GM23338 (cell line): Measurements from ENCODE around the gene ZNRF2. TPM values are rescaled to one million over a fixed set of nuclear protein-coding genes. Genes with fewer than 3 reads are reported as not detected.

Experiments used
- ATAC-seq: fragments of 200-7000 bp; cut with Tn5 transposase; 3 replicates; pipeline ENCODE4 v1.9.1; 2020
- DNase-seq: peaks from one replicate; pipeline ENCODE4 v3.0.0-alpha.2; 2015; ENCODE audit warnings: low spot score
- H2AFZ ChIP-seq: fragments of 200-600 bp; sonication (generic); 2 replicates; pipeline ENCODE4 v1.8.0; 2016; ENCODE audit warnings: antibody characterized with exemption, mild to moderate bottlenecking, moderate library complexity
- H3F3A ChIP-seq: fragments of 200-600 bp; sonication (generic); replicated peaks from 2 replicates; pipeline ENCODE4 v1.8.0; 2017; ENCODE audit warnings: antibody characterized with exemption, mixed run types, low read depth
- H3K27ac ChIP-seq: fragments of 200-600 bp; sonication (generic); 2 replicates; pipeline ENCODE4 v1.6.1; 2016; ENCODE audit warnings: low read depth
- H3K27me3 ChIP-seq: fragments of 200-600 bp; sonication (generic); 2 replicates; pipeline ENCODE4 v1.8.0; 2016; ENCODE audit warnings: mild to moderate bottlenecking, mixed run types, moderate library complexity; ENCODE audit not compliant: insufficient read depth
- H3K36me3 ChIP-seq: fragments of 200-600 bp; sonication (generic); 2 replicates; pipeline ENCODE4 v1.8.0; 2016; ENCODE audit warnings: mild to moderate bottlenecking; ENCODE audit not compliant: insufficient read depth
- H3K4me1 ChIP-seq: fragments of 200-600 bp; sonication (generic); 2 replicates; pipeline ENCODE4 v1.8.0; 2016; ENCODE audit warnings: mild to moderate bottlenecking, moderate library complexity; ENCODE audit not compliant: insufficient read depth
- H3K4me2 ChIP-seq: fragments of 200-600 bp; sonication (generic); 2 replicates; pipeline ENCODE4 v1.7.1; 2017; ENCODE audit warnings: mixed run types
- H3K4me3 ChIP-seq: fragments of 200-600 bp; sonication (generic); 2 replicates; pipeline ENCODE4 v1.6.1; 2016; ENCODE audit warnings: mixed run types
- H3K79me2 ChIP-seq: fragments of 200-600 bp; sonication (generic); replicated peaks from 2 replicates; pipeline ENCODE4 v1.8.0; 2017; ENCODE audit warnings: mild to moderate bottlenecking; ENCODE audit not compliant: insufficient read depth
- H3K9me2 ChIP-seq: fragments of 200-600 bp; sonication (generic); 2 replicates; pipeline ENCODE4 v1.8.0; 2017; ENCODE audit not compliant: insufficient read depth
- H4K20me1 ChIP-seq: fragments of 200-600 bp; sonication (generic); replicated peaks from 2 replicates; pipeline ENCODE4 v1.8.0; 2017; ENCODE audit warnings: mild to moderate bottlenecking; ENCODE audit not compliant: insufficient read depth
- H3K27ac Mint-ChIP-seq: 2 replicates; pipeline ENCODE4 v1.8.0; 2020; ENCODE audit warnings: inconsistent platforms, mild to moderate bottlenecking, moderate library complexity, mixed read lengths
- H3K27me3 Mint-ChIP-seq: 3 replicates; pipeline ENCODE4 v1.8.0; 2022; ENCODE audit warnings: low read depth, mild to moderate bottlenecking, moderate library complexity, mixed read lengths, inconsistent platforms; ENCODE audit not compliant: insufficient read depth, poor library complexity
- H3K36me3 Mint-ChIP-seq: 3 replicates; pipeline ENCODE4 v1.8.0; 2021; ENCODE audit warnings: low read depth, mild to moderate bottlenecking, inconsistent platforms, moderate library complexity, mixed read lengths
- H3K4me1 Mint-ChIP-seq: 3 replicates; pipeline ENCODE4 v1.8.0; 2020; ENCODE audit warnings: mild to moderate bottlenecking, inconsistent platforms, mixed read lengths
- H3K4me3 Mint-ChIP-seq: 3 replicates; pipeline ENCODE4 v1.8.0; 2021; ENCODE audit warnings: moderate library complexity, mild to moderate bottlenecking, inconsistent platforms, mixed read lengths
- H3K9me3 Mint-ChIP-seq: 3 replicates; pipeline ENCODE4 v1.8.0; 2020; ENCODE audit warnings: moderate library complexity, mild to moderate bottlenecking, inconsistent platforms, mixed read lengths
- CREB1 ChIP-seq: fragments of 250-450 bp; sonication (Bioruptor Pico); IDR thresholded peaks from 2 replicates; pipeline ENCODE4 v1.5.0; 2020; ENCODE audit warnings: low read depth, mild to moderate bottlenecking, moderate library complexity
- CTCF ChIP-seq, 2 experiments: fragments of 200-600 bp in 1 of 2; sonication (generic) in 1 of 2; conservative IDR thresholded peaks; 2 replicates each; pipeline versions ENCODE4 v1.5.1 to v1.6.1; 2016 to 2017; ENCODE audit warnings: antibody characterized with exemption in 2 of 2, low read depth in 2 of 2, mild to moderate bottlenecking in 2 of 2, moderate library complexity in 1 of 2
- EZH2 ChIP-seq: fragments of 200-600 bp; sonication (generic); IDR thresholded peaks from one replicate; pipeline ENCODE4 v1.8.0; 2017; ENCODE audit warnings: antibody characterized with exemption, mild to moderate bottlenecking, low read depth; ENCODE audit not compliant: unreplicated experiment
- EZH2phosphoT487 ChIP-seq: fragments of 200-600 bp; sonication (generic); IDR thresholded peaks from one replicate; pipeline ENCODE4 v1.8.1; 2018; ENCODE audit warnings: antibody characterized with exemption; ENCODE audit not compliant: unreplicated experiment
- JUNB ChIP-seq: IDR thresholded peaks from one replicate; pipeline ENCODE4 v1.6.1; 2016; ENCODE audit warnings: antibody characterized with exemption; ENCODE audit not compliant: unreplicated experiment
- NANOG ChIP-seq: IDR thresholded peaks from 2 replicates; pipeline ENCODE4 v1.6.1; 2016; ENCODE audit warnings: antibody characterized with exemption, borderline replicate concordance
- POLR2AphosphoS5 ChIP-seq: IDR thresholded peaks from 2 replicates; pipeline ENCODE4 v1.6.1; 2016; ENCODE audit warnings: antibody characterized with exemption, low read depth
- STAT1 ChIP-seq: IDR thresholded peaks from one replicate; pipeline ENCODE4 v1.6.1; 2016; ENCODE audit warnings: antibody characterized with exemption; ENCODE audit not compliant: unreplicated experiment
- ZNF114 ChIP-seq: fragments of 250-450 bp; sonication (Bioruptor Pico); IDR thresholded peaks from 2 replicates; pipeline ENCODE4 v1.5.0; 2020; ENCODE audit warnings: mild to moderate bottlenecking, moderate library complexity
- ZNF462 ChIP-seq: fragments of 250-450 bp; sonication (Bioruptor Pico); IDR thresholded peaks from 2 replicates; pipeline ENCODE4 v1.5.0; 2020; ENCODE audit warnings: mild to moderate bottlenecking, moderate library complexity
- polyA plus RNA-seq: library from polyadenylated mRNA; unstranded; fragments of >200 nt; fragmentation: Nextera tagmentation; extraction: Ambion mirVana; gene quantifications from 2 replicates; pipeline ENCODE4 v1.2.1, GENCODE V29; 2016
- total RNA-seq: library from RNA; depleted of rRNA; stranded (reverse); fragments of >200 nt; shearing (Covaris generic); gene quantifications from 2 replicates; pipeline ENCODE4 v1.2.3, GENCODE V29; 2014
- TF ChIP-seq, protein P1 (sequence below): IDR thresholded peaks from 2 replicates; pipeline ENCODE4 v1.6.1; 2016; ENCODE audit warnings: antibody characterized with exemption
- TF ChIP-seq, protein P2 (sequence below): IDR thresholded peaks from one replicate; pipeline ENCODE4 v1.6.1; 2018; ENCODE audit warnings: antibody characterized with exemption; ENCODE audit not compliant: unreplicated experiment

ZNRF2 gene
- total and polyA plus RNA-seq, 2 experiments from 2014 or later = 6.0 to 34.7 TPM

DNA sequence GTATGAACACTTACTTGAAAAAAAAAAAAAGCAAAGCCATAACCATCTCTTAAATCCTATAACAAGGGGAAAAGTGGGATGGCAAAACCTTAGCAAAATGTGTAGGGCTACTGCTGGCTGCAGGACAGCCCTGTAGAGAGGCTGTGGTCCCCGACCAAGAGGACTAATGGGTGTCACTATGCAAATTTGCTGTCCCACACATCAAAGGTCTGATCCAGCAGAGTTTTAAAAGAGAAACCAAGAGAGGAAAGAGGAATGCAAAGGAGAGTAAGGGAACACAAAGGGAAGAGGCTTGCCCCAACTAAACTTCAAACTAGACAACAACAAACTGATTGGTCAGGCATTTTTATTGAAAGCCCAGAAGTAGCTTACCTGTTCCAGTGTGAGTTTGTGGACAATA, 3.1 kb upstream of the ZNRF2 start (continued):
- no peak for TF ChIP-seq CTCF (conservative IDR thresholded peaks at IDR 0.05; ENCODE audit: low read depth in 2 of 2)
- no peak for TF ChIP-seq CREB1 (CRISPR knock-in tag)

- peaks cover 8% of the 10 kb centered on the region for H3K79me2 ChIP-seq
- H3K4me2 ChIP-seq = no peak overlapping the region; the same call in 1 of the 2 replicates
- H3K27ac ChIP-seq = no peak overlapping the region
- H3K36me3 ChIP-seq = no peaks in the 10 kb centered on the region
- H3K4me3 Mint-ChIP-seq = no peak overlapping the region; the same call in 2 of the 3 replicates
- H3K36me3 Mint-ChIP-seq = no peaks in the 10 kb centered on the region; the same call in 2 of the 3 replicates
- peaks cover 7% of the 10 kb centered on the region for H3K4me1 ChIP-seq
- H3K4me1 Mint-ChIP-seq = peaks cover 24% of the 10 kb centered on the region
- no peak overlapping the region for H3K27ac Mint-ChIP-seq
- H3K9me3 Mint-ChIP-seq = no peaks in the 10 kb centered on the region
- H3K27me3 Mint-ChIP-seq = peaks cover 3% of the 10 kb centered on the region
- H2AFZ ChIP-seq = no peak overlapping the region
- H3K4me3 ChIP-seq = no peak overlapping the region
- DNase-seq (no peak), ATAC-seq (no peak)
- no peaks in the 10 kb centered on the region for H3K27me3 ChIP-seq
- no peaks in the 10 kb centered on the region; the same call in 1 of the 2 replicates for H3F3A ChIP-seq
- H4K20me1 ChIP-seq = no peaks in the 10 kb centered on the region; the same call in 1 of the 2 replicates
- H3K9me2 ChIP-seq = no peaks in the 10 kb centered on the region
- TF ChIP-seq ZNF114 (CRISPR knock-in tag) (no peak), POLR2AphosphoS5 (no peak), ZNF462 (CRISPR knock-in tag) (no peak), EZH2phosphoT487 (no peak), NANOG (no peak), JUNB (no peak), STAT1 (no peak), EZH2 (no peak)
- TF ChIP-seq, protein P1, sequence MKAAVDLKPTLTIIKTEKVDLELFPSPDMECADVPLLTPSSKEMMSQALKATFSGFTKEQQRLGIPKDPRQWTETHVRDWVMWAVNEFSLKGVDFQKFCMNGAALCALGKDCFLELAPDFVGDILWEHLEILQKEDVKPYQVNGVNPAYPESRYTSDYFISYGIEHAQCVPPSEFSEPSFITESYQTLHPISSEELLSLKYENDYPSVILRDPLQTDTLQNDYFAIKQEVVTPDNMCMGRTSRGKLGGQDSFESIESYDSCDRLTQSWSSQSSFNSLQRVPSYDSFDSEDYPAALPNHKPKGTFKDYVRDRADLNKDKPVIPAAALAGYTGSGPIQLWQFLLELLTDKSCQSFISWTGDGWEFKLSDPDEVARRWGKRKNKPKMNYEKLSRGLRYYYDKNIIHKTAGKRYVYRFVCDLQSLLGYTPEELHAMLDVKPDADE = no peak
- TF ChIP-seq, protein P2, sequence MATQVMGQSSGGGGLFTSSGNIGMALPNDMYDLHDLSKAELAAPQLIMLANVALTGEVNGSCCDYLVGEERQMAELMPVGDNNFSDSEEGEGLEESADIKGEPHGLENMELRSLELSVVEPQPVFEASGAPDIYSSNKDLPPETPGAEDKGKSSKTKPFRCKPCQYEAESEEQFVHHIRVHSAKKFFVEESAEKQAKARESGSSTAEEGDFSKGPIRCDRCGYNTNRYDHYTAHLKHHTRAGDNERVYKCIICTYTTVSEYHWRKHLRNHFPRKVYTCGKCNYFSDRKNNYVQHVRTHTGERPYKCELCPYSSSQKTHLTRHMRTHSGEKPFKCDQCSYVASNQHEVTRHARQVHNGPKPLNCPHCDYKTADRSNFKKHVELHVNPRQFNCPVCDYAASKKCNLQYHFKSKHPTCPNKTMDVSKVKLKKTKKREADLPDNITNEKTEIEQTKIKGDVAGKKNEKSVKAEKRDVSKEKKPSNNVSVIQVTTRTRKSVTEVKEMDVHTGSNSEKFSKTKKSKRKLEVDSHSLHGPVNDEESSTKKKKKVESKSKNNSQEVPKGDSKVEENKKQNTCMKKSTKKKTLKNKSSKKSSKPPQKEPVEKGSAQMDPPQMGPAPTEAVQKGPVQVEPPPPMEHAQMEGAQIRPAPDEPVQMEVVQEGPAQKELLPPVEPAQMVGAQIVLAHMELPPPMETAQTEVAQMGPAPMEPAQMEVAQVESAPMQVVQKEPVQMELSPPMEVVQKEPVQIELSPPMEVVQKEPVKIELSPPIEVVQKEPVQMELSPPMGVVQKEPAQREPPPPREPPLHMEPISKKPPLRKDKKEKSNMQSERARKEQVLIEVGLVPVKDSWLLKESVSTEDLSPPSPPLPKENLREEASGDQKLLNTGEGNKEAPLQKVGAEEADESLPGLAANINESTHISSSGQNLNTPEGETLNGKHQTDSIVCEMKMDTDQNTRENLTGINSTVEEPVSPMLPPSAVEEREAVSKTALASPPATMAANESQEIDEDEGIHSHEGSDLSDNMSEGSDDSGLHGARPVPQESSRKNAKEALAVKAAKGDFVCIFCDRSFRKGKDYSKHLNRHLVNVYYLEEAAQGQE = no peak
Observed at GRCh38 chr7:30281791-30282190, 2.6 kb upstream of the ZNRF2 start.
